ENCODE results near the gene APOL4.

Gene APOL4

DNA sequence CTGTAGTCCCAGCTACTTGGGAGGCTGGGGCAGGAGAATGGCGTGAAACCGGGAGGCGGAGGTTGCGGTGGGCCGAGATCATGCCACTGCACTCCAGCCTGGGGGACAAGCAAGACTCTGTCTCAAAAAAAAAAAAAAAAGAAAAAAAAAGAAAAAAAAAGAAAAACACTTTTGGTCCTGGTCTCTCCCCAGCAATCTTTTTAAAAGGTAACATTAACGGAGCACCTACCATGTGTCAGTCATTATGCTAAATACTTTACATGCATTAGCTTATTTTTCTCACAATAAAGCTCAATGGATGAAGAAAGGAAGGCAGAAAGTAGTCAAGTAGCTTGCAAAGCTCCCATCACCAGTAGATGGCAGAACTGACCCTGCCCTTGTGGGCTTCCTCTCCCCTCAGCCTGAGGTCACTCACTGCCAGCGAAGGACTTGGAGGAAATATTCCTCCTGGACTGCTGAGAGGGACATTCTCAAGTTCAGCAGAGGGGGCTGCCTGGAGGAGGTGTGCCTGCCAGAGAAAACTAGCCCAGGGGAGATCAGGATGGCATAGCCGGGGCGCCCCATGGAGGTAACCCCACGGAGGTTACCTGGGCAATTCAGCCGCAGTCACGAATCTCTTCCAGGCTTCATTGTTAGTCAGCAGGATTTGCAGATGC is 56.6 kb downstream of the APOL4 start:
- no peak overlapping the region for H3K4me3 ChIP-seq (replicated peaks; ENCODE audit: low read depth, low read length)
- DNase-seq (ENCODE audit: extremely low read depth, low read depth) = peak; percentile 37
- TF ChIP-seq, protein P1, sequence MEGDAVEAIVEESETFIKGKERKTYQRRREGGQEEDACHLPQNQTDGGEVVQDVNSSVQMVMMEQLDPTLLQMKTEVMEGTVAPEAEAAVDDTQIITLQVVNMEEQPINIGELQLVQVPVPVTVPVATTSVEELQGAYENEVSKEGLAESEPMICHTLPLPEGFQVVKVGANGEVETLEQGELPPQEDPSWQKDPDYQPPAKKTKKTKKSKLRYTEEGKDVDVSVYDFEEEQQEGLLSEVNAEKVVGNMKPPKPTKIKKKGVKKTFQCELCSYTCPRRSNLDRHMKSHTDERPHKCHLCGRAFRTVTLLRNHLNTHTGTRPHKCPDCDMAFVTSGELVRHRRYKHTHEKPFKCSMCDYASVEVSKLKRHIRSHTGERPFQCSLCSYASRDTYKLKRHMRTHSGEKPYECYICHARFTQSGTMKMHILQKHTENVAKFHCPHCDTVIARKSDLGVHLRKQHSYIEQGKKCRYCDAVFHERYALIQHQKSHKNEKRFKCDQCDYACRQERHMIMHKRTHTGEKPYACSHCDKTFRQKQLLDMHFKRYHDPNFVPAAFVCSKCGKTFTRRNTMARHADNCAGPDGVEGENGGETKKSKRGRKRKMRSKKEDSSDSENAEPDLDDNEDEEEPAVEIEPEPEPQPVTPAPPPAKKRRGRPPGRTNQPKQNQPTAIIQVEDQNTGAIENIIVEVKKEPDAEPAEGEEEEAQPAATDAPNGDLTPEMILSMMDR (IDR thresholded peaks at IDR 0.05; ENCODE audit: low read depth, low read length, missing control alignments) = peak; percentile 83

DNA sequence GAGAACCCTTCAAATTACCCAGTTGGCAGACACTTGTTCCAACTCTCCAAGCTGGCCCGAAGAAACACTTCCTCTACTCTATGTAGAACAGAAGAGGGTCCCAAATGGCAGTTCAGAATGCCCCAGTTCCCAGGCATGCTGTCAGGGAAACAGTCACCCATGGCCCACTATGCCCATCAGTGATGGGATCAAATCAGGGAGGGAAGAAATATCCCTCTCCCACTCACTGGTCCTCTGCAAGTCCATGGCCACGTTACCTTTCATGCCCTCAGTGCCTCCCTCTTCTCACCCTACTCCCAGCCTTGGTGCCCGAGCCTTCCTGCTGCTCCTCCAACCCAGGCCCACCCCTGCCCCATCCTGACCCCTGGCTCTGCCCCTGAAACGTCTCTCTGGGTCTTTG is 57.7 kb downstream of the APOL4 start:
- H3K4me3 ChIP-seq (replicated peaks; ENCODE audit: low read depth, low read length) = no peak overlapping the region
- TF ChIP-seq, protein P1 (IDR thresholded peaks at IDR 0.05; ENCODE audit: low read depth, low read length, missing control alignments) = no peak
- no peak for DNase-seq (ENCODE audit: extremely low read depth, low read depth)

DNA sequence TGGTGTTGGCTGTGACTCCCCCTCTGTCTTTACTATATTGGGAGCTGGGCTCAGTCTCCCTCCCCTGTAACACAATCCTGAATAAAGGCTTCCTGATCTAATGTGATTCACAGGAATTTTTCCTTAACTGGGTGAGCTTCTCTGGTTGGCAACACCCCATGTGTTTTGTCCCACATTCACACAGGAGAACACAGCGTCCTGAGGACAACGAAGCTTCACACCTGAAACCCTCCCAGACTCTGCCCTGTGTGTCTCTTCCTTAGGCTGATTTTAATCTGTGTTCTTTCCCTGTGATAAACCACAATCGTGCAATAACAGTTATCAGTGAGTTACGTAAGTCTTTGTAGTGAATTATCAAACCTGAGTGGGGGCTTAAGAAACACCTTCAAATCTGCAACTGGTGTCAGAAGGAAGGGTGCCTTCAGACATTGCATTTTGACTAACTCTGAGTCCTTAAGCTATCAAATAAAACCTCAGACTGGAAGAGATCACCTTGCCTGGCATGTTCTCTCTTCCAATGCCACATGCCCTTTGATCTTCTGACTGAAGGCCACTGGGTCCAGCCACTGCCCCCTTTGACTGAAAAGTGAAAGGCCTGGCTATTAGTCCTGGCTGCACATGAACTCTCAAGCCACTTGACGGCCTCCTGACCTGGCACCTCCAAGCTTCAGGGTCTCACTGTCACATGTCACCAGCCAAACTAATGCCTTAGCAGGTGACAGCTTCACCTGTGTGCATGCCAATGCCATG is 58.4 kb downstream of the APOL4 start:
- H3K4me3 ChIP-seq (replicated peaks; ENCODE audit: low read depth, low read length) = no peak overlapping the region
- DNase-seq (ENCODE audit: extremely low read depth, low read depth) = no peak
- TF ChIP-seq, protein P1 (IDR thresholded peaks at IDR 0.05; ENCODE audit: low read depth, low read length, missing control alignments) = no peak

DNA sequence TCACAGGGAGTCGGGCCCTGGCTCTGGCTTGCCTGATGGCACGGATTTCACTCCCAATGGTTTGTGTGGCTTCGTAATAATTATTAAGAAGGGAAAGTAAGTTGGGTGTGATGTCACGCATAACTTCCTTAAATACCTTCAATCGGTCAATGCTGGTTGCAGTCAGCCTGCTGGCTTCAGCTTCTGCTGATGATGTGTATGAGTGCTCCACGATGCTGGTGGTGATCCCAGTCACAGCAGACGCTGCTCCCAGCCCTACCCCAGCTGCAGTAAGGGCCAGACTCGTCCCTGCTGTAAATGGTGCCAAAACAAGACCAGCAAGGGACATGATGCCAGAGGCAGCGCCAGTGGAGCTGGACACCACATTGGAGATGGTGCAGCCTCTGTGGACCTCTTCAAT is 60.1 kb downstream of the APOL4 start:
- TF ChIP-seq, protein P1 (IDR thresholded peaks at IDR 0.05; ENCODE audit: low read depth, low read length, missing control alignments) = no peak
- no peak overlapping the region for H3K4me3 ChIP-seq (replicated peaks; ENCODE audit: low read depth, low read length)
- no peak for DNase-seq (ENCODE audit: extremely low read depth, low read depth)

All from HFF-Myc (cell line).